ENCODE results near the gene AGAP3.

DNA sequence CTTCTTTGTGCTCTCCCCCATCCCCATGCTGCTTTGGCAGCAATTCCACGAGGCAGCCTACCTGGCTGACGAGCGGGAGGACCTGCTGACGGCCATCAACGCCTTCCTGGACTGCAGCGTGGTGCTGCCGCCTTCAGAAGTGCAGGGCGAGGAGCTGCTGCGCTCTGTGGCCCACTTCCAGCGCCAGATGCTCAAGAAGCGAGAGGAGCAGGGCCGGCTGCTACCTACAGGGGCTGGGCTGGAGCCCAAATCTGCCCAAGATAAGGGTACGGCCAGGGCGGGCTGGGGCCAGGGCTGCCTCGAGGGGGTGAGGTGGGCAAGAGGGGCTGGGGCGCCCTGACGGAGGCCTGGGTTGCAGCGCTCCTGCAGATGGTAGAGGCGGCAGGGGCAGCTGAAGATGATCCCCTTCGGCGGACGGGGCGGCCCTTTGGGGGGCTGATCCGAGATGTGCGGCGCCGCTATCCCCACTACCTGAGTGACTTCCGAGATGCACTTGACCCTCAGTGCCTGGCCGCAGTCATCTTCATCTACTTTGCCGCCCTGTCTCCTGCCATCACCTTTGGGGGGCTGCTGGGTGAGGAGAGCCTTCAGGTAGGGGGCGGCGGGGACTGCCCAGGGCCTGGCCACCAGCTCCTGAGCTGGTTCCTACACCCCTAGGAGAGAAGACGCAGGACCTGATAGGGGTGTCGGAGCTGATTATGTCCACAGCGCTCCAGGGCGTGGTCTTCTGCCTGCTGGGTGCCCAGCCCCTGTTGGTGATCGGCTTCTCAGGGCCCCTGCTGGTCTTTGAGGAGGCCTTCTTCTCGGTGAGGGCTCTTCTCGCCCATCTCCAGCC lies 15.0 kb upstream of the AGAP3 start:
- TF ChIP-seq, protein P1, sequence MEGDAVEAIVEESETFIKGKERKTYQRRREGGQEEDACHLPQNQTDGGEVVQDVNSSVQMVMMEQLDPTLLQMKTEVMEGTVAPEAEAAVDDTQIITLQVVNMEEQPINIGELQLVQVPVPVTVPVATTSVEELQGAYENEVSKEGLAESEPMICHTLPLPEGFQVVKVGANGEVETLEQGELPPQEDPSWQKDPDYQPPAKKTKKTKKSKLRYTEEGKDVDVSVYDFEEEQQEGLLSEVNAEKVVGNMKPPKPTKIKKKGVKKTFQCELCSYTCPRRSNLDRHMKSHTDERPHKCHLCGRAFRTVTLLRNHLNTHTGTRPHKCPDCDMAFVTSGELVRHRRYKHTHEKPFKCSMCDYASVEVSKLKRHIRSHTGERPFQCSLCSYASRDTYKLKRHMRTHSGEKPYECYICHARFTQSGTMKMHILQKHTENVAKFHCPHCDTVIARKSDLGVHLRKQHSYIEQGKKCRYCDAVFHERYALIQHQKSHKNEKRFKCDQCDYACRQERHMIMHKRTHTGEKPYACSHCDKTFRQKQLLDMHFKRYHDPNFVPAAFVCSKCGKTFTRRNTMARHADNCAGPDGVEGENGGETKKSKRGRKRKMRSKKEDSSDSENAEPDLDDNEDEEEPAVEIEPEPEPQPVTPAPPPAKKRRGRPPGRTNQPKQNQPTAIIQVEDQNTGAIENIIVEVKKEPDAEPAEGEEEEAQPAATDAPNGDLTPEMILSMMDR (IDR thresholded peaks at IDR 0.05), result no peak
- no peak for TF ChIP-seq POLR2A (IDR thresholded peaks at IDR 0.05)

All from testis (tissue), 2 donors.